Stimulated activated CD4-positive, alpha-beta T cell treated with anti-CD3 and anti-CD28 coated beads, Interleukin-12 subunit alpha, Interleukin-12 subunit beta, amount 100 ng/mL, for 4 hours (primary cell): ENCODE results near the gene FAM184A.
"Not testable (repeated sequence)": the region's sequence is repeated elsewhere in the genome, so short reads cannot be mapped to it uniquely, and the experiment has no call there.

Experiments used
- DNase-seq: peaks from one replicate; pipeline ENCODE4 v3.0.0-alpha.2; 2020

FAM184A gene

DNA sequence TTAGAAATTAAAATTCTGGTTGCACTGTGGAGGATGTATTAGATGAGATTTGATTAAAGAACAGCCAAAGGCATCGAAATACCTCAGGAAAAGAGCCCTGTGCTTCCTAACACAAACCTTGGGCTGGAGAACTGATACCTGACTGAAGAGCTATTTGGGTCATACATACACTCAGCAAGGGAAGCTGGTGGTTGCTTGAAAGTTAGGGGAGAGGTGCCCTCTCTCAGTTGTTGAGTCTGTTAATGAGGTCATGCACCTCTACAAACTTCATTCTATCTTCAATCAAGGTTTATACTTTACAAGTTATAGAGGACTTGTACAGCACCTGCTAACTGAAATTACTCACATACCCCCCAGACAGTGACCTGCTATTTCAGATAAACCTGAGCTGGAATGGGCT is 25.5 kb downstream of the FAM184A start:
- no peak for DNase-seq

DNA sequence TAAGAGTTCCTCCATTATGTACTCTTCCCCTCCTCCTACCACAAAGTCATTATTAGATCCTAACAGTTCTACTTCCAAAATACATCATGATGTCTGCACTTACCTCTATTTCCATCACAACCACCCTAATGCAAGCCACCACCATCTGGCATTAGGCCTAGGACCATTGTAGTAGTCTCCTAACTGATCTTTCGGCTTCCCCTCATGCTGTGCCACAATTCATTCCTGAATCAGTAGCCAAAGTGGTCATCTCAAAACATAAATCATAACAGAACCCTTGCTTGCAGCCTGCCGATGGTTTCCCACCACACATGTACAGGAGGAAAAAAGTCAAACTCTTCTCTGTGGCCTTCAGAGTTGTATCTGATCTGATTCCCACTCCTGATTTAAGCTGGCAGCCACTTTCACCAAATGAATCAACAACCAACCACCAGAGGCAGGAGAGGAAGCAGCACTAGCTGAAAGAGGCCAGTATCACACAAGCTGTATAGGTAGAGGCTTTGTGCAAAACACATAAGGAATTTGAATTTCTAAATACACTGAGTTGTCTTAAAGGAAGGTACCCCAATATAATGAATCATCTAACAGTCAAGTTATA is 26.1 kb downstream of the FAM184A start:
- no peak for DNase-seq

GRCh38 chr6:119044255-119044654 is 34.2 kb downstream of the FAM184A start:
- DNase-seq: no peak

- no peak for DNase-seq
These were observed 34.7 kb downstream of the FAM184A start for GRCh38 chr6:119043783-119044182.

- DNase-seq: no peak
These were observed 35.2 kb downstream of the FAM184A start for GRCh38 chr6:119043265-119043664.

- no peak for DNase-seq
These were observed 37.8 kb downstream of the FAM184A start for GRCh38 chr6:119040636-119041035.

- DNase-seq: no peak
These were observed 38.2 kb downstream of the FAM184A start for GRCh38 chr6:119040229-119040628.

GRCh38 chr6:119037941-119038623 is 40.4 kb downstream of the FAM184A start:
- no peak for DNase-seq

DNA sequence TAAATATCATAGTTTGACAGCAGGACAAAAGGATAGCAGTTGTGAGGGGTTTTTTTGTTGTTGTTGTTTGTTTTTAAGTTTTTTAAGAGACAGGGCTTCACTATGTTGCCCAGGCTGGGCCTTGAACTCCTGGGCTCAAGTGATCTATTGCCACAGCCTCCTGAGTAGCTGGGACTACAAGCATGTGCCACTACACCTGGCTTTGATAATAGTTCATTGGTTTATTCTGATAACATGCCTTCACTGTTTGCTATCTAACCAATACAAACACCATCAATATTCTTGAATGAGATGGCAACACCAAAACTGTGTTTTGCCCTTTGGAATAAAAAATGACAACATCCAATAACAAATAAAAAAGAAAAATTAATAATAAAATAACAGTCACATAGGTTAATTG is 41.2 kb downstream of the FAM184A start:
- no peak for DNase-seq

DNA sequence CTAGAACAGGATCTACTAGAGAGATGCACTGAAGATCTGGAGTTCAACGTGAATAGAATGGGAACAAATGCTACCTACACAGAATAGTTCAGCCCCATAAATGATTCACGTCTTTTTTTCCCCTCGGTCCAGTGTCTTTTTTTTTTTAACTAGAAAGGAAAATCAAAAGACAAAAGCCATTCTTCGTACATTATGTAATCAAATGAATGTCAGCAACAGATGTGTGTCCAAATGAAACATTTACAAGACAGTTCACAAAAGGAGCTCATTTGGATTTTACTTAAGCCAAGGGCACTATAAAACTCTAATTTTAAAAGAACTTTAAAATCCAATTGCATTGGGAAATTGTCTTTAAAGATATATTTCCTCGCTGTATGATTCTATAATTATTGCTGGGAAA is 42.4 kb downstream of the FAM184A start:
- DNase-seq: no peak

DNA sequence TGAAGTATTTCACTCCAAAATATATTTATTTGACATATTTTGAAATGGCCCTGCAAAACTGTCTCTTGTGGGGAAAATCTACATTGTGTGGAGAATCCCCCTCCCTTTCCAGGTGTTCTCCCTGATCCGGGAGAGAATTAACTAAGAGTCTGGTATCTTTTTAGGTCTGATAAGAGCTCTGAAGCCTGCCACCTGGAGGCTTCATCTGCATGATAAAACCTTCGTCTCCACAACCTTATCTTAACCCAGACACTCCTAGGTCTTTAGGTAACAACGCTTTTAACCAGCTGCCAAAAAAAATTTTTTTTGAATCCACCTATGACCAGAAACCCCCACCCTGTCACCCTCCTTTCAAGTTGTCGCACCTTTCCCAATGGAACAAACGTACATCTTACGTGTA is 43.0 kb downstream of the FAM184A start:
- no peak for DNase-seq

DNA sequence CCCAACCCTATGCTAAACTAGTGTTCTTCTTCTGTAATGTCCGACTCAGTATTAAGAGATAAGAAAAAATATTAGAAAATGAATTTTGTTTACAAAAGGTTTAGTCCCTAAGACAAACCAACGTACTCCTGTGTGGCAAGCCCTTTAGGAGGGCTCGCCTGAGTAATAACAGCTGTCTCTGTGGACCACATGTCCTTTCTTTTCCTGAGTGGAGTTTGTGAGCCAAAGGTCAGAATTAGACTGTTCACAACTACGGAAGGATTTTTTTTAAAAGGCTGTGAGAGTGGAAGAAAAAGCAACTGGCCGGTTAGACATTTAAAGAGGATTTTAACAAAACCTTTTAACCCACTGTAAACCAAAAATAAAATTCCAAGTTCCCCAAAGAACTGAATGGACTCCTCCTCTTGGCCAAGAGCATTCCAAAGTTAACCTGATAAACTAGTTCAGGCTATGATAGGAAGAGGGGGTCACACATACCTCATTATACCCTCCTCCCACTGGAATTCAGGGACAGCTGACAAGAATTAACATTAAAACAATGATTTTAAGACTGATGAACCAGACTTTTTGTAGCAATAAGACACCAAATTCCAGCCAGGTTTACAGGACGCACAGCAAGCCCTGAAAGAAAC is 43.5 kb downstream of the FAM184A start:
- no peak for DNase-seq

GRCh38 chr6:119032428-119032827 is 46.0 kb downstream of the FAM184A start:
- DNase-seq: no peak

- DNase-seq: no peak
These were observed 47.7 kb downstream of the FAM184A start for GRCh38 chr6:119030759-119031158.

GRCh38 chr6:119028091-119028490 is 50.4 kb downstream of the FAM184A start:
- DNase-seq: no peak

DNA sequence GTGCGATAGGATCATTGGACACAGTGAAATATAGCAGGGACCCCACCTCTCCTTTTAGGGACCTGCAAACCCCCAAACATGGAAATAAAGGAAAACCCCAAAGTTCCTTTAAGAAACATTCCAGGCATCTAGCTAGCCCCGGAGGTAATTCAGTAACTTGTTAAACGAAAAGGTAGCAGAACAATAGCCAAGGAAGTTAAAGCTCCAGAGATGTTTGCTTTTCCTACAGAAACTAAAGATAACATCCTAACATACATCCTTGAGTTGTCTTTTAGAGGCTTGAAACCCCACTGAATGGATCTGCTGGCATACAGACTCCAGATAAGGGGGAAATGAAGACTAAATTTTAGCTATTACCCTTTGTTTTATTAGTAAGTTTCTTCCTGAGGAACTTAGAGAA is 51.0 kb downstream of the FAM184A start:
- no peak for DNase-seq

GRCh38 chr6:119026822-119027221 is 51.6 kb downstream of the FAM184A start:
- no peak for DNase-seq

- DNase-seq: no peak
These were observed 52.7 kb downstream of the FAM184A start for GRCh38 chr6:119025793-119026192.

DNA sequence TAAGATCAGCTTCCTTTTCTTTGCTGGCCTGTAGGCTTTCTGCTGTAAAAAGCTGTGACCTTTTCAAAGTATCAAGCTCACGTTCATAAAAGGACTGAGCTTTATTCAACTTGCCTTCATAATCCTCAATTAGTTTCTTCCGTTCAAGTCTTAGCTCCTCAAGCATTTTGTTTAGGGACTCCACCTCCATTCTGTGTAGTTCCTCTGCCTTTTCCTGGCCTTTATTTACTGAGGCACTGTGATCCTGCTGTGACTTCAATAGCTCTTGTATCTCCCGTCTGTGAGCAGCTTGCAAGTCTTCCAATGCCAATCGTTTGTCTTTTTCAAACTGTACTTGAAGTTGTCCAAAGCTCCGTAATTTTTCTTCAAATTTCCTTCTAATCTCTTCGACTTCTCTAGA is 54.4 kb downstream of the FAM184A start:
- DNase-seq: no peak

DNA sequence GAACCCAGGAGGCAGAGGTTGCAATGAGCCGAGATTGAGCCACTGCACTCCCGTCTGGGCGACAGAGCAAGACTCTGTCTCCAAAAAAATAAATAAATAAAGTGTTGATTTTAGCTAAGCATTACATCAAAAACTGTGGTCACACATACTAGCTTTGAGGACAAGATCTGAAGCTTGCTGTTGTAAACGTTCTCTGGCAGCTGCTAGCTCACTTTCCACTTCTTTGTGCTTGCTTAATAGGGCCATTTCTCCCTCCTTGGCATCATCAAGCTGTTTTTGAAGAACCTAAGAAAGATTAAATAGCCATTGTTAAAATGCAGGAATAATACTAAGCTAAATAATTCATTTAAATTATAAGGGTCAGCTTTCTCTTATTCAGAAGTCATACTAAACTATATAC is 55.7 kb downstream of the FAM184A start:
- no peak for DNase-seq

GRCh38 chr6:119020597-119021561 is 57.6 kb downstream of the FAM184A start:
- DNase-seq: no peak

DNA sequence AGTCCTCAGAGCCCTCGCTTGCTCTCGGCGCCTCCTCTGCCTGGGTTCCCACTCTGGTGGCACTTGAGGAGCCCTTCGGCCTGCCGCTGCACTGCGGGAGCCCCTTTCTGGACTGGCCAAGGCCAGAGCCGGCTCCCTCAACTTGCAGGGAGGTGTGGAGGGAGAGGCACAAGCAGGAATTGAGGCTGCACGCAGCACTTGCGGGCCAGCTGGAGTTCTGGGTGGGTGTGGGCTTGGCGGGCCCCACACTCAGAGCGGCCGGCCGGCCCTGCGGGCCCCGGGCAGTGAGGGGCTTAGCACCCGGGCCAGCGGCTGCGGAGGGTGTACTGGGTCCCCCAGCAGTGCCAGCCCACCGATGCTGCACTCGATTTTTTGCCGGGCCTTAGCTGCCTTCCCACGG is 63.3 kb downstream of the FAM184A start:
- not testable (repeated sequence) for DNase-seq

DNA sequence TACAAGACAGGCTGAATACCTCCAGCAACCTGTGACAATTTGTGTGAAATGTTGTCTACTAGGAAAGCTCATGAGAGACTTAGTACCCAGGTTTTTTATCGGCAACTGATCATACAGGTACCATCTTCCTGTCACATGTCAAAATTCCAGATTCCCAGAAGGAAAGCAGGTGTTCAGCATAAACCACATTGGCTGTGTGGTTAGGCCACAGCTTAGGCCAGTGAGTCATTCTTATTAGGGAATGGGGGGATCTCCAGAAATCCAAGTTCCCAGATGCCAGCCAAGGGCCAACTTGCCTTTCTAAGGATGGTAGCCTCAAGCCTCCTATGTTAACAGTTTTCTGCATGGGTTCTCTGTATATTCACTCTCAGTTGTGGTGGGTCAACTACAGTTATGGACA is 65.9 kb downstream of the FAM184A start:
- DNase-seq: no peak
